ENCODE data around the gene RAB11FIP4. TPM values are rescaled to one million over a fixed set of nuclear protein-coding genes. Genes with fewer than 3 reads are reported as not detected.

RAB11FIP4 gene
- total and polyA plus RNA-seq, 9 of the 15 experiments (the other 6 are each of a cell fraction or from before 2014, with no cell fraction given), result 0.62 to 16.6 (median 8.9) TPM

GRCh38 chr17:31415640-31416502 is 24.4 kb downstream of the RAB11FIP4 start:
- Histone ChIP-seq H3K79me2 (ENCODE audit: control insufficient read depth, insufficient read depth, low read length) (no peaks in the 10 kb centered on the region), H3K4me2 (ENCODE audit: insufficient read depth, low read length) (no peak overlapping the region), H3K27ac (ENCODE audit: extremely low read depth, low read depth, low read length) (no peak overlapping the region), H3K36me3 (ENCODE audit: control insufficient read depth, insufficient read depth, low read length) (no peaks in the 10 kb centered on the region), H3K4me3 (no peak overlapping the region), H3K9ac (ENCODE audit: insufficient read depth in 1 of 2, low read depth in 2 of 2, low read length in 2 of 2) (no peak overlapping the region), H2AFZ (ENCODE audit: low read depth, low read length) (no peak overlapping the region), H3K27me3 (ENCODE audit: control insufficient read depth in 2 of 2, insufficient read depth in 2 of 2, low read length in 2 of 2) (peaks cover 38 to 70% of the 10 kb centered on the region in 2 experiments), H3K4me1 (replicated peaks in 1 of 2; ENCODE audit: control insufficient read depth in 2 of 2, insufficient read depth in 2 of 2, low read length in 2 of 2) (no peaks in the 10 kb centered on the region; a peak in 1 of 5 replicates), H3K9me1 (ENCODE audit: control insufficient read depth, insufficient read depth, low read length) (peaks cover 7% of the 10 kb centered on the region), H4K20me1 (replicated peaks; ENCODE audit: control insufficient read depth, insufficient read depth, low read length) (no peaks in the 10 kb centered on the region), H3K9me3 (replicated peaks; ENCODE audit: control insufficient read depth, insufficient read depth, low read depth, low read length) (no peaks in the 10 kb centered on the region)
- in situ Hi-C loops (cut with MboI) (no loop called here), intact Hi-C loops (cut with micrococcal nuclease) (no loop called here)
- DNase-seq (ENCODE audit: extremely low read depth in 1 of 4, low spot score in 3 of 4) (no peak), FAIRE-seq (no peak), ATAC-seq (no peak)
- WGBS (ENCODE audit: insufficient coverage, low coverage, missing lambda C conversion rate), result 10% methylated on average over 22 of the region's 22 CpGs
- ChIA-PET CTCF (ENCODE audit: low intra/inter-chr PET ratio) (no interaction called here), POLR2A (interaction anchor here (0.7 to 1.1 kb wide), 4 partner anchors 10 to 425 kb away, joined by 3 to 5 read pairs (median 3); no protein-coding TSS in a partner anchor)
- TF ChIP-seq ZNF436 (CRISPR knock-in tag; IDR thresholded peaks at IDR 0.05), result no peak
- TF ChIP-seq RBBP5 (IDR thresholded peaks at IDR 0.05; ENCODE audit: borderline replicate concordance, insufficient read depth, low read length, poor library complexity, severe bottlenecking), result no peak
- no peak for TF ChIP-seq KDM4B (IDR thresholded peaks at IDR 0.05; ENCODE audit: borderline replicate concordance in 2 of 2, low read depth in 1 of 2)
- no peak for TF ChIP-seq KLF13 (tag; IDR thresholded peaks at IDR 0.05; ENCODE audit: borderline replicate concordance, low read depth)
- no peak for TF ChIP-seq ZBTB26 (CRISPR knock-in tag; IDR thresholded peaks at IDR 0.05)
- TF ChIP-seq NKRF (IDR thresholded peaks at IDR 0.05; ENCODE audit: borderline replicate concordance), result no peak
- BruUV-seq (replicated peaks), result no TSS peak

All from K562 (cell line).